ENCODE results near the gene GALNT17.
"Not testable (repeated sequence)": the region's sequence is repeated elsewhere in the genome, so short reads cannot be mapped to it uniquely, and the experiment has no call there.

Gene GALNT17

GRCh38 chr7:71687831-71688599, 556.1 kb downstream of the GALNT17 start:
- no peak for DNase-seq (ENCODE audit: low spot score)

GRCh38 chr7:71691538-71691937, 559.6 kb downstream of the GALNT17 start:
- no peak for DNase-seq (ENCODE audit: low spot score)

GRCh38 chr7:71694665-71695064, 562.7 kb downstream of the GALNT17 start:
- DNase-seq (ENCODE audit: low spot score) = no peak

- DNase-seq (ENCODE audit: low spot score) = no peak
Observed at GRCh38 chr7:71695186-71695585, 563.2 kb downstream of the GALNT17 start.

- no peak for DNase-seq (ENCODE audit: low spot score)
Observed at GRCh38 chr7:71696511-71696910, 564.6 kb downstream of the GALNT17 start.

GRCh38 chr7:71697400-71697799, 565.5 kb downstream of the GALNT17 start:
- no peak for DNase-seq (ENCODE audit: low spot score)

- DNase-seq (ENCODE audit: low spot score) = no peak
Observed at GRCh38 chr7:71705217-71705616, 573.3 kb downstream of the GALNT17 start.

GRCh38 chr7:71705901-71706596, 574.1 kb downstream of the GALNT17 start:
- no peak for DNase-seq (ENCODE audit: low spot score)

GRCh38 chr7:71706597-71706975, 574.6 kb downstream of the GALNT17 start:
- DNase-seq (ENCODE audit: low spot score) = no peak

GRCh38 chr7:71707041-71707440, 575.1 kb downstream of the GALNT17 start:
- DNase-seq (ENCODE audit: low spot score) = no peak

GRCh38 chr7:71708710-71709109, 576.8 kb downstream of the GALNT17 start:
- DNase-seq (ENCODE audit: low spot score) = no peak

GRCh38 chr7:71710442-71710841, 578.5 kb downstream of the GALNT17 start:
- DNase-seq (ENCODE audit: low spot score) = no peak

GRCh38 chr7:71712653-71713180, 580.8 kb downstream of the GALNT17 start:
- no peak for DNase-seq (ENCODE audit: low spot score)

GRCh38 chr7:71716690-71717089, 584.7 kb downstream of the GALNT17 start:
- DNase-seq (ENCODE audit: low spot score) = no peak

GRCh38 chr7:71718563-71718962, 586.6 kb downstream of the GALNT17 start:
- DNase-seq (ENCODE audit: low spot score) = no peak

- DNase-seq (ENCODE audit: low spot score) = no peak
Observed at GRCh38 chr7:71721742-71722141, 589.8 kb downstream of the GALNT17 start.

- no peak for DNase-seq (ENCODE audit: low spot score)
Observed at GRCh38 chr7:71723859-71724258, 591.9 kb downstream of the GALNT17 start.

- DNase-seq (ENCODE audit: low spot score) = no peak
Observed at GRCh38 chr7:71727347-71727746, 595.4 kb downstream of the GALNT17 start.

- no peak for DNase-seq (ENCODE audit: low spot score)
Observed at GRCh38 chr7:71731740-71732139, 599.8 kb downstream of the GALNT17 start.

GRCh38 chr7:71733107-71733870, 601.3 kb downstream of the GALNT17 start:
- DNase-seq (ENCODE audit: low spot score) = peak; percentile 86

GRCh38 chr7:71735961-71736556, 604.1 kb downstream of the GALNT17 start:
- DNase-seq (ENCODE audit: low spot score) = peak; percentile 78

- DNase-seq (ENCODE audit: low spot score) = not testable (repeated sequence)
Observed at GRCh38 chr7:71737931-71738540, 606.1 kb downstream of the GALNT17 start.
